CD4-positive, alpha-beta T cell treated with Interleukin-21 for 1 hour (primary cell): ENCODE measurements around the gene GPR26.
"Not testable (repeated sequence)": the region's sequence is repeated elsewhere in the genome, so short reads cannot be mapped to it uniquely, and the experiment has no call there.

Source experiments
- DNase-seq: peaks from one replicate; pipeline ENCODE4 v3.0.0-alpha.2; 2020

The GPR26 gene

DNA sequence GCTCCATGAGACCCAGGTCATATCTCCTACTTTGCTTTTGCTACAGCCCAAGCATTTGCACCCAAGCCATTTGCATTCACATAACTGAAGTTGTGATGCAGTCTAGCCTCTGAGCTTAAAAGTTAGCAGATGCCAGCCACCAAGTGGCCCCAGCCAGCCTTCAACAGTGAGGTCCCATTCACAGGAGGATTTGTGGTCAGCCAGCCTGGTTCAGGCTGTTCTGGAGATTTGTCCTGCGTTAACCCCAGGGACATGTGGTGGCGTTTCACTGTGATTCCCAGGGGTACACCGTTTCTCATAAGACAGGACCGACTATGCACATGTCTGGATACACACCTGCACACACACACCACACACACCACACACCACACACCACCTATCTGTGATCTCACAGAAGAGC, 51.2 kb downstream of the GPR26 start:
- DNase-seq = no peak

GRCh38 chr10:123718544-123719060, 52.4 kb downstream of the GPR26 start:
- no peak for DNase-seq

DNA sequence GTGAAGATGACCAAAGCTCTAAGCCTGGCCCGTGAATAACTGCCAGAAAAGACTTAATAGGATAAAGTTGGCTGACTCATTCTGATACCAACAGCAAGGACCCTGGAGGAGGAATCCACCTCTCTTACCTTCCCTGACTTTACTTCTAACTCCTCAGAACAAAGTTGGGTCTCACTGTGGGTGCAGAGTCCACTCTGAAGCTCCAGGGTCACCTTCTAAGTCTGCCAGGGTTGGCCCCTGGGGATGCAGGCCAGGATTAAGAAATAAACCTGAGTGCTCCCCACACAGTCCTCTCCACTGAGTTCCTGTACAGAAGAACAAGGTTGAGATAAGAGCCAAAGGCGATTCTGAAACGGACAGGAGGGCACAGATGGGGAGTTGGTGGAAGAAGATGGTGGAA, 54.4 kb downstream of the GPR26 start:
- DNase-seq = no peak

- DNase-seq = no peak
Observed at GRCh38 chr10:123721441-123722049, 55.4 kb downstream of the GPR26 start.

GRCh38 chr10:123722351-123722750, 56.2 kb downstream of the GPR26 start:
- no peak for DNase-seq

- DNase-seq = no peak
Observed at GRCh38 chr10:123724747-123725146, 58.6 kb downstream of the GPR26 start.

GRCh38 chr10:123726381-123726780, 60.2 kb downstream of the GPR26 start:
- no peak for DNase-seq

GRCh38 chr10:123726836-123727235, 60.7 kb downstream of the GPR26 start:
- no peak for DNase-seq

- no peak for DNase-seq
Observed at GRCh38 chr10:123729523-123729922, 63.4 kb downstream of the GPR26 start.

GRCh38 chr10:123736917-123737316, 70.8 kb downstream of the GPR26 start:
- DNase-seq = not testable (repeated sequence)

DNA sequence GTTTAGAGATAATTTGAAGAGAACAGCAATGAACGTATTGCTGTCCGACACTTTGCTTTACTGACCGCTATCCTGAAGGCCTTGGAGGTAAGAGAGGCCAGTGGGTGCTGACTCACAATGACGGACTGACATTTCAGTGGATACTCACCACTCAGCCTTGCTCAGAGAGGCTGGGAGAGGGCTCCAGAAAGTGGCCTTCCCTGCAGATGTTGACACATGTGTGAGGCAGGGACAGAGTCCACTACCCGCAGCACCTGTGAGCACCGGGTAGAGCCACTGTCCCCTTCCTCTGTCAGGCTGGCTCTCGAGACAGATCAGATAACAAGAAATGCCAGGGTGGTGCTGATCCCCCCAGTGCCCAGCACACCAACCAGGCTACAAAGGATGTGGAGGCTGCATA, 75.0 kb downstream of the GPR26 start:
- DNase-seq = no peak

- no peak for DNase-seq
Observed at GRCh38 chr10:123741711-123742110, 75.6 kb downstream of the GPR26 start.

GRCh38 chr10:123742751-123743440, 76.7 kb downstream of the GPR26 start:
- DNase-seq = no peak

GRCh38 chr10:123743441-123744223, 77.5 kb downstream of the GPR26 start:
- no peak for DNase-seq

DNA sequence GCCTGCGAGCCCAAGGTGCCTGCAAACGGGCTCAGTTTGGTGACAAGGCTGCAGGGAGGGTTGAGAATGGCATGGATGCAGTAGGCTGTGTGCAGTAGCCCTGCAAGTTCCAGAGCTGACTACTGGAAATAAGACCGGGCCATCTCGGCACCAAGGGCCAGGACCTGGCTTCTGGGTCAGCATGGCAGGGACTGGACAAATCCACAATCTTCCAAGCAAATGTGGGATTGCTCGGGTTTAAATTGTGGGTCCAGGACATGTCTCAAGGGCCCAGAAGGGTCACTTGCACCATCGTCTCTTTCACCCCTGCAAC, 78.0 kb downstream of the GPR26 start:
- no peak for DNase-seq
